Measurements from ENCODE around the gene SCUBE1.

DNA sequence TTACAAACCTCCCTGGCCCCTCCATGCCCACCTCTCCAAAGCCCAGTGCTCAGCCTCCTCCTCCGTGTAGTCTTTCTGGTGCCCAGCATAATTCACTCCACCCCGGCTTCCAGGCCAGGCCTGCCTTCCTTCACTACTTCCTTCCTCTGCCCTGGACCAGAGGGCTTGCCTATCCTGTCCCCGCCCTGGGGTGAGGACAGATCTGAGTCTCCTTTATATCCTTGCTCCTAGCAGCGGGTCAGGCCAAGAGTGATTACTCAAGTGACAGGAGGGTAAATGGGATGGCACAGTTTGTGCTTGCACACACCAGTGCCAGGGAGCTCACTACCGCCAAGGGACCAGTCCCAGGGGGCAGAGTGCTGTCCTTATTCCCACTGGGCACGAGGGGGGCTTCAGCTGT is 48.0 kb downstream of the SCUBE1 start:
- TF ChIP-seq, protein P1, sequence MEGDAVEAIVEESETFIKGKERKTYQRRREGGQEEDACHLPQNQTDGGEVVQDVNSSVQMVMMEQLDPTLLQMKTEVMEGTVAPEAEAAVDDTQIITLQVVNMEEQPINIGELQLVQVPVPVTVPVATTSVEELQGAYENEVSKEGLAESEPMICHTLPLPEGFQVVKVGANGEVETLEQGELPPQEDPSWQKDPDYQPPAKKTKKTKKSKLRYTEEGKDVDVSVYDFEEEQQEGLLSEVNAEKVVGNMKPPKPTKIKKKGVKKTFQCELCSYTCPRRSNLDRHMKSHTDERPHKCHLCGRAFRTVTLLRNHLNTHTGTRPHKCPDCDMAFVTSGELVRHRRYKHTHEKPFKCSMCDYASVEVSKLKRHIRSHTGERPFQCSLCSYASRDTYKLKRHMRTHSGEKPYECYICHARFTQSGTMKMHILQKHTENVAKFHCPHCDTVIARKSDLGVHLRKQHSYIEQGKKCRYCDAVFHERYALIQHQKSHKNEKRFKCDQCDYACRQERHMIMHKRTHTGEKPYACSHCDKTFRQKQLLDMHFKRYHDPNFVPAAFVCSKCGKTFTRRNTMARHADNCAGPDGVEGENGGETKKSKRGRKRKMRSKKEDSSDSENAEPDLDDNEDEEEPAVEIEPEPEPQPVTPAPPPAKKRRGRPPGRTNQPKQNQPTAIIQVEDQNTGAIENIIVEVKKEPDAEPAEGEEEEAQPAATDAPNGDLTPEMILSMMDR (IDR thresholded peaks at IDR 0.05), result no peak
- TF ChIP-seq POLR2A (IDR thresholded peaks at IDR 0.05), result no peak
- no peak for TF ChIP-seq POLR2AphosphoS5 (IDR thresholded peaks at IDR 0.05)
